ENCODE results near the gene KCNA10.

The KCNA10 gene

GRCh38 chr1:110492573-110492972 is 26.4 kb downstream of the KCNA10 start:
- H3K27me3 ChIP-seq (ENCODE audit: insufficient read depth, low read length), result no peaks in the 10 kb centered on the region
- no peaks in the 10 kb centered on the region for H3K79me1 ChIP-seq (ENCODE audit: low read length)
- H3K79me2 ChIP-seq (ENCODE audit: control insufficient read depth, insufficient read depth, low read length, poor library complexity), result no peaks in the 10 kb centered on the region

GRCh38 chr1:110490791-110491451 is 28.1 kb downstream of the KCNA10 start:
- no peak overlapping the region for H3K4me3 ChIP-seq (ENCODE audit: low read depth, low read length)
- no peak overlapping the region for H3K27ac ChIP-seq (ENCODE audit: low read depth, low read length)
- H3K9ac ChIP-seq (ENCODE audit: low read length), result no peak overlapping the region
- no peaks in the 10 kb centered on the region for H3K36me3 ChIP-seq (ENCODE audit: control insufficient read depth in 1 of 2, insufficient read depth in 2 of 2, low read length in 2 of 2)
- no peak overlapping the region for H3K23ac ChIP-seq (ENCODE audit: low read length)
- H3K27me3 ChIP-seq (ENCODE audit: insufficient read depth, low read length), result no peaks in the 10 kb centered on the region
- no peak overlapping the region for H2AFZ ChIP-seq (ENCODE audit: insufficient read depth, low read length, poor library complexity)
- H3K14ac ChIP-seq (ENCODE audit: low read length), result no peak overlapping the region
- H3K79me2 ChIP-seq (ENCODE audit: control insufficient read depth, insufficient read depth, low read length, poor library complexity), result no peaks in the 10 kb centered on the region
- H3K9me3 ChIP-seq (ENCODE audit: insufficient read depth, low read depth, low read length), result no peaks in the 10 kb centered on the region
- no peak overlapping the region for H4K8ac ChIP-seq (ENCODE audit: low read depth, low read length)
- DNase-seq, result no peak
- no peak overlapping the region for H2BK12ac ChIP-seq (ENCODE audit: low read length)
- no peak overlapping the region for H3K4ac ChIP-seq (ENCODE audit: low read depth, low read length)
- H4K12ac ChIP-seq (ENCODE audit: low read depth, low read length), result no peak overlapping the region
- no peak overlapping the region for H2AK5ac ChIP-seq (ENCODE audit: low read length)
- no peak overlapping the region for H4K91ac ChIP-seq (ENCODE audit: low read depth, low read length)
- WGBS (ENCODE audit: extremely low coverage, insufficient coverage, insufficient read length), result no CpG with 5 or more reads among the region's 11 CpGs
- no peak overlapping the region for H3K4me2 ChIP-seq (ENCODE audit: low read length)
- H2BK120ac ChIP-seq (ENCODE audit: insufficient read depth, low read length, poor library complexity), result no peak overlapping the region
- H3K18ac ChIP-seq (ENCODE audit: low read length), result no peak overlapping the region
- H3K79me1 ChIP-seq (ENCODE audit: low read length), result no peaks in the 10 kb centered on the region
- no peaks in the 10 kb centered on the region for H3K4me1 ChIP-seq (ENCODE audit: control insufficient read depth in 1 of 2, insufficient read depth in 2 of 2, low read length in 2 of 2)
- no peak overlapping the region for H2BK5ac ChIP-seq (ENCODE audit: low read depth, low read length, poor library complexity)

More at GRCh38 chr1:110492573-110492972, 26.4 kb downstream of the KCNA10 start:
- Histone ChIP-seq H3K23ac (ENCODE audit: low read length) (no peak overlapping the region), H4K91ac (ENCODE audit: low read depth, low read length) (no peak overlapping the region), H2AFZ (ENCODE audit: insufficient read depth, low read length, poor library complexity) (no peak overlapping the region), H4K12ac (ENCODE audit: low read depth, low read length) (no peak overlapping the region), H3K4ac (ENCODE audit: low read depth, low read length) (no peak overlapping the region), H2AK5ac (ENCODE audit: low read length) (no peak overlapping the region), H2BK5ac (ENCODE audit: low read depth, low read length, poor library complexity) (no peak overlapping the region), H3K4me1 (ENCODE audit: control insufficient read depth in 1 of 2, insufficient read depth in 2 of 2, low read length in 2 of 2) (no peaks in the 10 kb centered on the region), H3K4me2 (ENCODE audit: low read length) (no peak overlapping the region), H3K4me3 (ENCODE audit: low read depth, low read length) (no peak overlapping the region), H3K18ac (ENCODE audit: low read length) (no peak overlapping the region), H3K36me3 (ENCODE audit: control insufficient read depth in 1 of 2, insufficient read depth in 2 of 2, low read length in 2 of 2) (no peaks in the 10 kb centered on the region), H3K9me3 (ENCODE audit: insufficient read depth, low read depth, low read length) (no peaks in the 10 kb centered on the region), H2BK12ac (ENCODE audit: low read length) (no peak overlapping the region), H3K27ac (ENCODE audit: low read depth, low read length) (no peak overlapping the region), H4K8ac (ENCODE audit: low read depth, low read length) (no peak overlapping the region), H3K14ac (ENCODE audit: low read length) (no peak overlapping the region), H3K9ac (ENCODE audit: low read length) (no peak overlapping the region), H2BK120ac (ENCODE audit: insufficient read depth, low read length, poor library complexity) (no peak overlapping the region)
- DNase-seq, result no peak
- no CpG with 5 or more reads among the region's 7 CpGs for WGBS (ENCODE audit: extremely low coverage, insufficient coverage, insufficient read length)

GRCh38 chr1:110489973-110490542 is 28.9 kb downstream of the KCNA10 start:
- H3K23ac ChIP-seq (ENCODE audit: low read length), result no peak overlapping the region
- H4K12ac ChIP-seq (ENCODE audit: low read depth, low read length), result no peak overlapping the region
- H3K79me1 ChIP-seq (ENCODE audit: low read length), result no peaks in the 10 kb centered on the region
- no peak overlapping the region for H2BK120ac ChIP-seq (ENCODE audit: insufficient read depth, low read length, poor library complexity)
- no peaks in the 10 kb centered on the region for H3K9me3 ChIP-seq (ENCODE audit: insufficient read depth, low read depth, low read length)
- DNase-seq, result no peak
- H3K9ac ChIP-seq (ENCODE audit: low read length), result no peak overlapping the region
- no peak overlapping the region for H2BK5ac ChIP-seq (ENCODE audit: low read depth, low read length, poor library complexity)
- H3K79me2 ChIP-seq (ENCODE audit: control insufficient read depth, insufficient read depth, low read length, poor library complexity), result no peaks in the 10 kb centered on the region
- no peak overlapping the region for H4K91ac ChIP-seq (ENCODE audit: low read depth, low read length)
- no peak overlapping the region for H2AK5ac ChIP-seq (ENCODE audit: low read length)
- H3K36me3 ChIP-seq (ENCODE audit: control insufficient read depth in 1 of 2, insufficient read depth in 2 of 2, low read length in 2 of 2), result no peaks in the 10 kb centered on the region
- no peak overlapping the region for H3K18ac ChIP-seq (ENCODE audit: low read length)
- H3K4me1 ChIP-seq (ENCODE audit: control insufficient read depth in 1 of 2, insufficient read depth in 2 of 2, low read length in 2 of 2), result no peaks in the 10 kb centered on the region
- no peak overlapping the region for H3K14ac ChIP-seq (ENCODE audit: low read length)
- no peak overlapping the region for H3K4me2 ChIP-seq (ENCODE audit: low read length)
- H2AFZ ChIP-seq (ENCODE audit: insufficient read depth, low read length, poor library complexity), result no peak overlapping the region
- no peak overlapping the region for H4K8ac ChIP-seq (ENCODE audit: low read depth, low read length)
- WGBS (ENCODE audit: extremely low coverage, insufficient coverage, insufficient read length), result no CpG with 5 or more reads among the region's 14 CpGs
- no peak overlapping the region for H3K27ac ChIP-seq (ENCODE audit: low read depth, low read length)
- no peaks in the 10 kb centered on the region for H3K27me3 ChIP-seq (ENCODE audit: insufficient read depth, low read length)
- no peak overlapping the region for H3K4me3 ChIP-seq (ENCODE audit: low read depth, low read length)
- no peak overlapping the region for H3K4ac ChIP-seq (ENCODE audit: low read depth, low read length)
- no peak overlapping the region for H2BK12ac ChIP-seq (ENCODE audit: low read length)

- Histone ChIP-seq H3K4me2 (ENCODE audit: low read length) (no peak overlapping the region), H4K8ac (ENCODE audit: low read depth, low read length) (no peak overlapping the region), H2AK5ac (ENCODE audit: low read length) (no peak overlapping the region), H2AFZ (ENCODE audit: insufficient read depth, low read length, poor library complexity) (no peak overlapping the region), H3K4ac (ENCODE audit: low read depth, low read length) (no peak overlapping the region), H3K18ac (ENCODE audit: low read length) (no peak overlapping the region), H3K14ac (ENCODE audit: low read length) (no peak overlapping the region), H3K23ac (ENCODE audit: low read length) (no peak overlapping the region), H2BK120ac (ENCODE audit: insufficient read depth, low read length, poor library complexity) (no peak overlapping the region), H2BK12ac (ENCODE audit: low read length) (no peak overlapping the region), H3K4me3 (ENCODE audit: low read depth, low read length) (no peak overlapping the region), H3K4me1 (ENCODE audit: control insufficient read depth in 1 of 2, insufficient read depth in 2 of 2, low read length in 2 of 2) (no peaks in the 10 kb centered on the region), H4K91ac (ENCODE audit: low read depth, low read length) (no peak overlapping the region), H2BK5ac (ENCODE audit: low read depth, low read length, poor library complexity) (no peak overlapping the region), H3K9ac (ENCODE audit: low read length) (no peak overlapping the region), H3K27me3 (ENCODE audit: insufficient read depth, low read length) (no peaks in the 10 kb centered on the region), H3K27ac (ENCODE audit: low read depth, low read length) (no peak overlapping the region), H3K79me1 (ENCODE audit: low read length) (no peaks in the 10 kb centered on the region), H3K9me3 (ENCODE audit: insufficient read depth, low read depth, low read length) (no peaks in the 10 kb centered on the region), H3K36me3 (ENCODE audit: control insufficient read depth in 1 of 2, insufficient read depth in 2 of 2, low read length in 2 of 2) (no peaks in the 10 kb centered on the region), H4K12ac (ENCODE audit: low read depth, low read length) (no peak overlapping the region), H3K79me2 (ENCODE audit: control insufficient read depth, insufficient read depth, low read length, poor library complexity) (no peaks in the 10 kb centered on the region)
- no CpG with 5 or more reads among the region's 15 CpGs for WGBS (ENCODE audit: extremely low coverage, insufficient coverage, insufficient read length)
- DNase-seq, result no peak
Measured at GRCh38 chr1:110489406-110489805, 29.6 kb downstream of the KCNA10 start.

Data from trophoblast cell (in vitro differentiated cells and primary cell).